OCI-LY7 (cell line): ENCODE results near the gene SYT15. TPM values are rescaled to one million over a fixed set of nuclear protein-coding genes. Genes with fewer than 3 reads are reported as not detected.

Experiments
- BruUV-seq: library from RNA; stranded (reverse); fragments of 400-500 nt; replicated peaks from 2 replicates; lab custom pipeline; 2021; lab: Mats Ljungman, UMichigan
- CTCF ChIA-PET: fragments of 300-600 bp; sonication (Branson Sonifier 250); formaldehyde crosslinking; loops from one replicate; lab custom pipeline; 2022; ENCODE audit warnings: antibody characterized with exemption; ENCODE audit not compliant: unreplicated experiment; lab: Charles Lee
- POLR2A ChIA-PET: fragments of 300-600 bp; sonication (Branson Sonifier 250); formaldehyde crosslinking; loops from one replicate; lab custom pipeline; 2022; ENCODE audit warnings: antibody characterized with exemption; lab: Charles Lee
- DNase-seq: peaks from one replicate; pipeline ENCODE4 v3.0.0-alpha.2; 2015; ENCODE audit warnings: low spot score
- H2AFZ ChIP-seq: fragments of 200-600 bp; sonication (generic), shearing (Covaris generic); 2 replicates; pipeline ENCODE4 v1.6.1; 2014; ENCODE audit warnings: mild to moderate bottlenecking, antibody characterized with exemption, low read length, moderate library complexity
- H3K27ac ChIP-seq: fragments of 200-600 bp; sonication (generic); 2 replicates; pipeline ENCODE4 v1.5.1; 2014; ENCODE audit warnings: mixed run types, low read depth, mild to moderate bottlenecking, moderate library complexity, low read length, inconsistent platforms; ENCODE audit not compliant: poor library complexity, severe bottlenecking
- H3K36me3 ChIP-seq: fragments of 200-600 bp; sonication (generic); 2 replicates; pipeline ENCODE4 v1.6.1; 2014; ENCODE audit warnings: mild to moderate bottlenecking, antibody characterized with exemption, low read length, moderate library complexity, mixed read lengths; ENCODE audit not compliant: insufficient read depth
- H3K4me1 ChIP-seq: fragments of 200-600 bp; sonication (generic); 2 replicates; pipeline ENCODE4 v1.5.1; 2014; ENCODE audit warnings: mild to moderate bottlenecking, low read length; ENCODE audit not compliant: insufficient read depth, poor library complexity, severe bottlenecking
- H3K4me2 ChIP-seq: fragments of 200-600 bp; sonication (generic); 2 replicates; pipeline ENCODE4 v1.6.1; 2014; ENCODE audit warnings: mild to moderate bottlenecking, low read length
- H3K4me3 ChIP-seq: fragments of 200-600 bp; sonication (generic); 2 replicates; pipeline ENCODE4 v1.5.1; 2014; ENCODE audit warnings: mild to moderate bottlenecking, low read depth, low read length; ENCODE audit not compliant: poor library complexity, severe bottlenecking
- H3K79me2 ChIP-seq: fragments of 200-600 bp; sonication (generic); 2 replicates; pipeline ENCODE4 v1.6.1; 2016; ENCODE audit warnings: low read depth, mild to moderate bottlenecking, low read length, moderate library complexity, mixed read lengths; ENCODE audit not compliant: insufficient read depth
- H3K9me2 ChIP-seq: fragments of 200-600 bp; sonication (generic); 2 replicates; pipeline ENCODE4 v1.6.1; 2016; ENCODE audit warnings: mild to moderate bottlenecking, low read length, mixed read lengths; ENCODE audit not compliant: insufficient read depth
- H3K9me3 ChIP-seq: fragments of 200-600 bp; sonication (generic); 2 replicates; pipeline ENCODE4 v1.6.1; 2014; ENCODE audit warnings: mild to moderate bottlenecking, mixed run types, low read length, mixed read lengths
- H4K20me1 ChIP-seq: fragments of 200-600 bp; sonication (generic); 2 replicates; pipeline ENCODE4 v1.6.1; 2014; ENCODE audit warnings: mild to moderate bottlenecking, antibody characterized with exemption, low read length, moderate library complexity, mixed read lengths; ENCODE audit not compliant: insufficient read depth
- EZH2phosphoT487 ChIP-seq: fragments of 200-600 bp; sonication (generic); IDR thresholded peaks from 2 replicates; pipeline ENCODE4 v1.6.1; 2018; ENCODE audit warnings: low read depth, borderline replicate concordance, mild to moderate bottlenecking, mixed run types, antibody characterized with exemption, low read length, moderate library complexity, mixed read lengths
- intact Hi-C: fragments of 100-400 bp; cut with micrococcal nuclease; formaldehyde crosslinking; loops from one replicate; pipeline ENCODE4 v1.10.0; 2022; ENCODE audit not compliant: unreplicated experiment
- total RNA-seq, 2 experiments: library from RNA; depleted of rRNA in 1 of 2; stranded (reverse); fragments of >200 nt in 1 of 2; shearing (Covaris generic) in 1 of 2; gene quantifications; 2 replicates each; pipeline ENCODE4 v1.2.3, GENCODE V29; 2014 to 2022
- TF ChIP-seq, protein P1 (sequence below): fragments of 200-600 bp; sonication (generic); conservative IDR thresholded peaks from 2 replicates; pipeline ENCODE4 v1.5.1; 2014; ENCODE audit warnings: mild to moderate bottlenecking, antibody characterized with exemption, low read length, moderate library complexity, mixed read lengths

Gene SYT15
- total RNA-seq, 2 experiments from 2014 or later, result 0.25 to 2.1 TPM

DNA sequence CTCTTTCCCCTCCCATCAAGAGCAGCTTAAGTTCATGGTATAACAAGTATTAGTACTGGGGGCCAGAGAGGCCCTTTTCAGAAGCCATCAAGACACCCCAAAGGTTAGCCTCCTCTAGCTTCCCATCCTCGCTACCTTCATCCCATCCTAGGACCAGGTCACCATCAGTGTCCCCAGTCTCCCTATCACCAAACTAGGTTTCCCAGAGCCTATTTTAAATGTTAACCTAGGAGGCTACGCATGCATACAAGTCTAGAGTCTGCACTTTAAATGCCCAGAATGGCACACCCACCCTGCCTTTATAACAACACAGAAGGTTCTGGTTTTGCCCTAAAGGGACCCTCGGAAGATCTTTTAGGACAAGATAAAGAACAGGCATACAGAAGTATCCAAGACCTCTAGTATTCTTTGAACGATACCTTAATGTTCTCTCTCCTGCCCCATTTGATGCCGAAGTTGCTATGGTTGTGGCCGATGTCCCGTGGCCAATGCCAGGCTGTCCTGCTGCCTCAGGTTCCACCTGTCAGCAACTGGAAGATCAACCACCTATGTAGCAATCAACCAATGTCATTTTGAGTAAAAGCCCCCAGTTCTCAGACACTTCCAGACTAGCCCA, 24.7 kb upstream of the SYT15 start:
- no peaks in the 10 kb centered on the region for H4K20me1 ChIP-seq

DNA sequence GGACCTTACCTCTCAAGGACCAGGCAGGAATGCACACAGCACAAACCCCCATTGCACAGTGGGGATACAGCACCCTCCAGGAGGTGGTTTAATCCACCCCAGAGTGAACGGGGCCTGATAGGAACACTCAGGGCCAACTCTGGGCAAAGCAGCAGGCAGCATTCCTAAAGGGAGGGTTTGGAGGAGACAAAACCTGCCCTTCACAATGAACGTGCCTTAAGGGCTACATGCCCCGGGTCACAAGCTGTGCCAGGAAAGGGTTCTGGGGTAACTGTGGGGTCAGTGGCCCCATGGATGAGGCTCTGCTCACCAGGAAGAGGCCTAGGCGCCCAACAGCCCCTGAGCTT, 23.6 kb upstream of the SYT15 start:
- intact Hi-C loops, result no loop called here
- no peak overlapping the region for H3K27ac ChIP-seq
- no peaks in the 10 kb centered on the region for H3K4me1 ChIP-seq
- no peaks in the 10 kb centered on the region for H4K20me1 ChIP-seq
- no peaks in the 10 kb centered on the region for H3K36me3 ChIP-seq
- DNase-seq, result no peak
- no peaks in the 10 kb centered on the region for H3K9me2 ChIP-seq
- H3K79me2 ChIP-seq, result no peaks in the 10 kb centered on the region
- H2AFZ ChIP-seq, result no peak overlapping the region
- no peak overlapping the region for H3K4me2 ChIP-seq
- CTCF ChIA-PET, result no interaction called here
- no peaks in the 10 kb centered on the region for H3K9me3 ChIP-seq
- TF ChIP-seq EZH2phosphoT487, result no peak
- TF ChIP-seq, protein P1, sequence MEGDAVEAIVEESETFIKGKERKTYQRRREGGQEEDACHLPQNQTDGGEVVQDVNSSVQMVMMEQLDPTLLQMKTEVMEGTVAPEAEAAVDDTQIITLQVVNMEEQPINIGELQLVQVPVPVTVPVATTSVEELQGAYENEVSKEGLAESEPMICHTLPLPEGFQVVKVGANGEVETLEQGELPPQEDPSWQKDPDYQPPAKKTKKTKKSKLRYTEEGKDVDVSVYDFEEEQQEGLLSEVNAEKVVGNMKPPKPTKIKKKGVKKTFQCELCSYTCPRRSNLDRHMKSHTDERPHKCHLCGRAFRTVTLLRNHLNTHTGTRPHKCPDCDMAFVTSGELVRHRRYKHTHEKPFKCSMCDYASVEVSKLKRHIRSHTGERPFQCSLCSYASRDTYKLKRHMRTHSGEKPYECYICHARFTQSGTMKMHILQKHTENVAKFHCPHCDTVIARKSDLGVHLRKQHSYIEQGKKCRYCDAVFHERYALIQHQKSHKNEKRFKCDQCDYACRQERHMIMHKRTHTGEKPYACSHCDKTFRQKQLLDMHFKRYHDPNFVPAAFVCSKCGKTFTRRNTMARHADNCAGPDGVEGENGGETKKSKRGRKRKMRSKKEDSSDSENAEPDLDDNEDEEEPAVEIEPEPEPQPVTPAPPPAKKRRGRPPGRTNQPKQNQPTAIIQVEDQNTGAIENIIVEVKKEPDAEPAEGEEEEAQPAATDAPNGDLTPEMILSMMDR, result no peak
- H3K4me3 ChIP-seq, result no peak overlapping the region
- POLR2A ChIA-PET, result no interaction called here
- no TSS peak for BruUV-seq

More for the DNA sequence above, 24.7 kb upstream of the SYT15 start:
- Histone ChIP-seq H2AFZ (no peak overlapping the region), H3K27ac (no peak overlapping the region), H3K4me3 (no peak overlapping the region), H3K4me2 (no peak overlapping the region), H3K4me1 (no peaks in the 10 kb centered on the region), H3K79me2 (no peaks in the 10 kb centered on the region), H3K9me2 (no peaks in the 10 kb centered on the region), H3K9me3 (no peaks in the 10 kb centered on the region), H3K36me3 (no peaks in the 10 kb centered on the region)
- POLR2A ChIA-PET, result no interaction called here
- TF ChIP-seq, protein P1, result no peak
- TF ChIP-seq EZH2phosphoT487, result no peak
- BruUV-seq, result no TSS peak
- CTCF ChIA-PET, result no interaction called here
- no peak for DNase-seq
- intact Hi-C loops, result no loop called here

- Histone ChIP-seq H3K4me1 (no peaks in the 10 kb centered on the region), H3K9me2 (no peaks in the 10 kb centered on the region), H3K79me2 (no peaks in the 10 kb centered on the region), H3K9me3 (no peaks in the 10 kb centered on the region), H2AFZ (no peak overlapping the region), H3K4me2 (no peak overlapping the region), H3K36me3 (no peaks in the 10 kb centered on the region), H3K4me3 (no peak overlapping the region), H3K27ac (no peak overlapping the region), H4K20me1 (no peaks in the 10 kb centered on the region)
- no TSS peak for BruUV-seq
- POLR2A ChIA-PET, result no interaction called here
- CTCF ChIA-PET, result no interaction called here
- intact Hi-C loops, result no loop called here
- TF ChIP-seq, protein P1, result no peak
- TF ChIP-seq EZH2phosphoT487, result no peak
- DNase-seq, result no peak
Measured at GRCh38 chr10:46555713-46556514, 23.0 kb upstream of the SYT15 start.
